ENCODE measurements around the gene MALT1. TPM values are rescaled to one million over a fixed set of nuclear protein-coding genes. Genes with fewer than 3 reads are reported as not detected.

The MALT1 gene
- total and polyA plus RNA-seq, 9 of the 15 experiments (the other 6 are each of a cell fraction or from before 2014, with no cell fraction given) = 0.14 to 1.6 (median 0.32) TPM

GRCh38 chr18:58800582-58800981 is 129.3 kb downstream of the MALT1 start:
- TF ChIP-seq ZNF263 (CRISPR knock-in tag; IDR thresholded peaks at IDR 0.05; ENCODE audit: borderline replicate concordance) = no peak
- no peak for TF ChIP-seq GATAD2B (IDR thresholded peaks at IDR 0.05; ENCODE audit: borderline replicate concordance)
- no peak for TF ChIP-seq HNRNPH1 (optimal IDR thresholded peaks at IDR 0.05; ENCODE audit: low read depth, low read length)
- no peak for TF ChIP-seq POLR2B (IDR thresholded peaks at IDR 0.05; ENCODE audit: low read depth, partially characterized antibody)
- TF ChIP-seq CREBBP (IDR thresholded peaks at IDR 0.05; ENCODE audit: low read depth, low read length) = no peak
- Histone ChIP-seq H3K79me2 (ENCODE audit: control insufficient read depth, insufficient read depth, low read length) (no peaks in the 10 kb centered on the region), H3K27me3 (ENCODE audit: control insufficient read depth in 2 of 2, insufficient read depth in 2 of 2, low read length in 2 of 2) (no peaks in the 10 kb centered on the region), H3K36me3 (ENCODE audit: control insufficient read depth, insufficient read depth, low read length) (no peaks in the 10 kb centered on the region), H3K9me3 (replicated peaks; ENCODE audit: control insufficient read depth, insufficient read depth, low read depth, low read length) (no peaks in the 10 kb centered on the region), H3K9ac (ENCODE audit: insufficient read depth in 1 of 2, low read depth in 2 of 2, low read length in 2 of 2) (no peak overlapping the region), H2AFZ (ENCODE audit: low read depth, low read length) (no peak overlapping the region), H3K27ac (ENCODE audit: extremely low read depth, low read depth, low read length) (no peak overlapping the region), H4K20me1 (replicated peaks; ENCODE audit: control insufficient read depth, insufficient read depth, low read length) (no peaks in the 10 kb centered on the region), H3K4me3 (no peak overlapping the region), H3K4me2 (ENCODE audit: insufficient read depth, low read length) (no peak overlapping the region), H3K9me1 (ENCODE audit: control insufficient read depth, insufficient read depth, low read length) (no peaks in the 10 kb centered on the region), H3K4me1 (replicated peaks in 1 of 2; ENCODE audit: control insufficient read depth in 2 of 2, insufficient read depth in 2 of 2, low read length in 2 of 2) (no peaks in the 10 kb centered on the region)
- intact Hi-C loops (cut with micrococcal nuclease) (no loop called here), in situ Hi-C loops (cut with MboI) (no loop called here)
- WGBS (ENCODE audit: insufficient coverage, low coverage, missing lambda C conversion rate) = 0% methylated on average over 4 of the region's 4 CpGs
- BruUV-seq (replicated peaks) = no TSS peak
- ATAC-seq (no peak), FAIRE-seq (no peak), DNase-seq (ENCODE audit: extremely low read depth in 1 of 4, low spot score in 3 of 4) (no peak)
- CTCF ChIA-PET (ENCODE audit: low intra/inter-chr PET ratio) = no interaction called here
- POLR2A ChIA-PET = interaction anchor here (0.6 kb wide), 1 partner anchor 326 kb away, joined by 3 read pairs; no protein-coding TSS in a partner anchor

- Histone ChIP-seq H3K36me3 (ENCODE audit: control insufficient read depth, insufficient read depth, low read length) (no peaks in the 10 kb centered on the region), H3K79me2 (ENCODE audit: control insufficient read depth, insufficient read depth, low read length) (no peaks in the 10 kb centered on the region), H3K4me2 (ENCODE audit: insufficient read depth, low read length) (no peak overlapping the region), H2AFZ (ENCODE audit: low read depth, low read length) (no peak overlapping the region), H3K27ac (ENCODE audit: extremely low read depth, low read depth, low read length) (no peak overlapping the region), H3K9me1 (ENCODE audit: control insufficient read depth, insufficient read depth, low read length) (no peaks in the 10 kb centered on the region), H3K4me3 (no peak overlapping the region), H4K20me1 (replicated peaks; ENCODE audit: control insufficient read depth, insufficient read depth, low read length) (no peaks in the 10 kb centered on the region), H3K9ac (ENCODE audit: insufficient read depth in 1 of 2, low read depth in 2 of 2, low read length in 2 of 2) (no peak overlapping the region), H3K9me3 (replicated peaks; ENCODE audit: control insufficient read depth, insufficient read depth, low read depth, low read length) (no peaks in the 10 kb centered on the region), H3K27me3 (ENCODE audit: control insufficient read depth in 2 of 2, insufficient read depth in 2 of 2, low read length in 2 of 2) (no peaks in the 10 kb centered on the region), H3K4me1 (replicated peaks in 1 of 2; ENCODE audit: control insufficient read depth in 2 of 2, insufficient read depth in 2 of 2, low read length in 2 of 2) (no peaks in the 10 kb centered on the region)
- TF ChIP-seq TFAM (CRISPR knock-in tag; conservative IDR thresholded peaks at IDR 0.05) (no peak), PRPF4 (IDR thresholded peaks at IDR 0.05; ENCODE audit: insufficient read depth, low read depth, low read length, poor library complexity, severe bottlenecking) (no peak), HDAC3 (IDR thresholded peaks at IDR 0.05; ENCODE audit: borderline replicate concordance, partially characterized antibody) (no peak)
- DNase-seq (ENCODE audit: extremely low read depth in 1 of 4, low spot score in 3 of 4) (no peak), ATAC-seq (no peak), FAIRE-seq (no peak)
- ChIA-PET POLR2A (no interaction called here), CTCF (ENCODE audit: low intra/inter-chr PET ratio) (no interaction called here)
- BruUV-seq (replicated peaks) = no TSS peak
- intact Hi-C loops (cut with micrococcal nuclease) = no loop called here
- in situ Hi-C loops (cut with MboI) = no loop called here
- 0% methylated on average over 4 of the region's 5 CpGs for WGBS (ENCODE audit: insufficient coverage, low coverage, missing lambda C conversion rate)
Observed at GRCh38 chr18:58802959-58803358, 131.7 kb downstream of the MALT1 start.

Data from K562 (cell line).